Calu3 (cell line): Measurements from ENCODE around the gene FBXO44. TPM values are rescaled to one million over a fixed set of nuclear protein-coding genes. Genes with fewer than 3 reads are reported as not detected.

Experiments used
- BruUV-seq: library from RNA; stranded (reverse); fragments of 400-500 nt; replicated peaks from 2 replicates; lab custom pipeline; 2021; lab: Mats Ljungman, UMichigan
- CTCF ChIA-PET: fragments of 300-600 bp; sonication (Branson Sonifier 250); formaldehyde crosslinking; loops from one replicate; lab custom pipeline; 2022; ENCODE audit warnings: antibody characterized with exemption; lab: Charles Lee
- DNase-seq: peaks from one replicate; pipeline ENCODE4 v3.0.0; 2022
- H3K27ac Mint-ChIP-seq: one replicate; pipeline ENCODE4 v1.8.0; 2022; ENCODE audit warnings: mixed read lengths; ENCODE audit not compliant: unreplicated experiment
- H3K27me3 Mint-ChIP-seq: one replicate; pipeline ENCODE4 v1.8.0; 2022; ENCODE audit warnings: mixed read lengths; ENCODE audit not compliant: unreplicated experiment
- H3K36me3 Mint-ChIP-seq: one replicate; pipeline ENCODE4 v1.8.0; 2022; ENCODE audit warnings: mild to moderate bottlenecking, moderate library complexity, mixed read lengths; ENCODE audit not compliant: insufficient read depth, unreplicated experiment
- H3K4me1 Mint-ChIP-seq: one replicate; pipeline ENCODE4 v1.8.0; 2022; ENCODE audit warnings: mild to moderate bottlenecking, low read depth, mixed read lengths; ENCODE audit not compliant: unreplicated experiment
- H3K4me3 Mint-ChIP-seq: one replicate; pipeline ENCODE4 v1.8.0; 2022; ENCODE audit warnings: mild to moderate bottlenecking, low read depth, moderate library complexity, mixed read lengths; ENCODE audit not compliant: unreplicated experiment
- H3K9me3 Mint-ChIP-seq: one replicate; pipeline ENCODE4 v1.8.0; 2022; ENCODE audit warnings: low read depth, mixed read lengths; ENCODE audit not compliant: unreplicated experiment
- CTCF ChIP-seq: fragments of 200-600 bp; IDR thresholded peaks from one replicate; pipeline ENCODE4 v1.8.0; 2022; ENCODE audit warnings: antibody characterized with exemption; ENCODE audit not compliant: unreplicated experiment
- intact Hi-C: fragments of 100-400 bp; cut with micrococcal nuclease; formaldehyde crosslinking; loops from one replicate; pipeline ENCODE4 v1.10.0; 2022; ENCODE audit not compliant: unreplicated experiment
- total RNA-seq: library from RNA; stranded (reverse); gene quantifications from 2 replicates; pipeline ENCODE4 v1.2.3, GENCODE V29; 2022

FBXO44 gene
- total RNA-seq, 1 experiment from 2014 or later: 9.8 TPM

- Mint-ChIP-seq H3K9me3 (no peaks in the 10 kb centered on the region), H3K4me3 (no peak overlapping the region), H3K27ac (no peak overlapping the region), H3K4me1 (peaks cover 28% of the 10 kb centered on the region), H3K36me3 (peaks cover 9% of the 10 kb centered on the region), H3K27me3 (peaks cover 60% of the 10 kb centered on the region)
- DNase-seq: peak; percentile 56
- no TSS peak for BruUV-seq
- CTCF ChIA-PET: interaction anchor here (0.6 to 1.5 kb wide), 5 partner anchors 11 to 43 kb away, joined by 3 to 4 read pairs (median 3); no protein-coding TSS in a partner anchor
- TF ChIP-seq CTCF: no peak
- intact Hi-C loops: no loop called here
Observed at GRCh38 chr1:11693024-11693590, 38.4 kb downstream of the FBXO44 start.

- no TSS peak for BruUV-seq
- no peaks in the 10 kb centered on the region for H3K9me3 Mint-ChIP-seq
- DNase-seq: no peak
- peaks cover 28% of the 10 kb centered on the region for H3K4me1 Mint-ChIP-seq
- H3K36me3 Mint-ChIP-seq: peaks cover 9% of the 10 kb centered on the region
- H3K4me3 Mint-ChIP-seq: no peak overlapping the region
- peaks cover 63% of the 10 kb centered on the region for H3K27me3 Mint-ChIP-seq
- CTCF ChIA-PET: interaction anchor here (1.4 to 1.5 kb wide), 3 partner anchors 12 to 39 kb away, joined by 3 to 4 read pairs (median 3); no protein-coding TSS in a partner anchor
- H3K27ac Mint-ChIP-seq: no peak overlapping the region
- intact Hi-C loops: no loop called here
- TF ChIP-seq CTCF: no peak
Observed at GRCh38 chr1:11693917-11694316, 39.2 kb downstream of the FBXO44 start.

- BruUV-seq: no TSS peak
- Mint-ChIP-seq H3K36me3 (peaks cover 9% of the 10 kb centered on the region), H3K27me3 (peaks cover 50% of the 10 kb centered on the region), H3K4me3 (no peak overlapping the region), H3K9me3 (no peaks in the 10 kb centered on the region), H3K27ac (no peak overlapping the region), H3K4me1 (peaks cover 15% of the 10 kb centered on the region)
- no peak for DNase-seq
- intact Hi-C loops: no loop called here
- no peak for TF ChIP-seq CTCF
- CTCF ChIA-PET: interaction anchor here (0.7 kb wide), 1 partner anchor 10 kb away, joined by 3 read pairs; no protein-coding TSS in a partner anchor
Observed at GRCh38 chr1:11695861-11696260, 41.2 kb downstream of the FBXO44 start.

- TF ChIP-seq CTCF: no peak
- BruUV-seq: no TSS peak
- intact Hi-C loops: no loop called here
- no peak overlapping the region for H3K4me3 Mint-ChIP-seq
- CTCF ChIA-PET: interaction anchor here (0.6 kb wide), 1 partner anchor 860 kb away, joined by 3 read pairs; no protein-coding TSS in a partner anchor
- H3K9me3 Mint-ChIP-seq: no peaks in the 10 kb centered on the region
- H3K36me3 Mint-ChIP-seq: peaks cover 9% of the 10 kb centered on the region
- H3K27me3 Mint-ChIP-seq: peaks cover 38% of the 10 kb centered on the region
- DNase-seq: no peak
- no peak overlapping the region for H3K27ac Mint-ChIP-seq
- H3K4me1 Mint-ChIP-seq: peaks cover 15% of the 10 kb centered on the region
Observed at GRCh38 chr1:11697188-11697892, 42.7 kb downstream of the FBXO44 start.
